Right lobe of liver (tissue), 4 donors: ENCODE data around the gene ATXN1.
"Not testable (repeated sequence)": the region's sequence is repeated elsewhere in the genome, so short reads cannot be mapped to it uniquely, and the experiment has no call there.

Source experiments
- POLR2A ChIP-seq: fragments of 450-650 bp; IDR thresholded peaks from one replicate; pipeline ENCODE4 v1.6.1; 2017; ENCODE audit warnings: antibody characterized with exemption, mild to moderate bottlenecking
- TF ChIP-seq, protein P1 (sequence below), 4 donors: fragments of 200-600 bp in 3 of 4; fragments of 450-650 bp in 1 of 4; IDR thresholded peaks; one replicate each; pipeline versions ENCODE4 v1.5.1 to v1.8.0; 2016 to 2022; ENCODE audit warnings: antibody characterized with exemption in 4 of 4, mild to moderate bottlenecking in 2 of 4
- donor health status: DM: no; HTN: no; CAD: no.
- donor health status: DM: no; HTN: no; CAD: no.
- donor health status: DM: no; HTN: yes; CAD: no.

DNA sequence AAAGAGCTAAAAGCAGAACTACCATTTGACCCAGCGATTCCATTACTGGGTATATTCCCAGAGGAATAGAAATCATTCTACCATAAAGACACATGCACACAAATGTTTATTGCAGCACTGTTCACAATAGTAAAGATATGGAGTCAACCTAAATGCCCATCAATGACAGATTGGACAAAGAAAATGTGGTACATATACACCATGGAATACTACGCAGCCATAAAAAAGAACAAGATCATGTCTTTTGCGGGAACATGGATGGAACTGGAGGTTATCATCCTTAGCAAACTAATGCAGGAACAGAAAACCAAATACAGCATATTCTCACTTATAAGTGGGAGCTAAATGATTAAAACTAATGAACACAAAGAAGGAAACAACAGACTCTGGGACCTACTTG is 23.7 kb upstream of the ATXN1 start:
- TF ChIP-seq, protein P1, sequence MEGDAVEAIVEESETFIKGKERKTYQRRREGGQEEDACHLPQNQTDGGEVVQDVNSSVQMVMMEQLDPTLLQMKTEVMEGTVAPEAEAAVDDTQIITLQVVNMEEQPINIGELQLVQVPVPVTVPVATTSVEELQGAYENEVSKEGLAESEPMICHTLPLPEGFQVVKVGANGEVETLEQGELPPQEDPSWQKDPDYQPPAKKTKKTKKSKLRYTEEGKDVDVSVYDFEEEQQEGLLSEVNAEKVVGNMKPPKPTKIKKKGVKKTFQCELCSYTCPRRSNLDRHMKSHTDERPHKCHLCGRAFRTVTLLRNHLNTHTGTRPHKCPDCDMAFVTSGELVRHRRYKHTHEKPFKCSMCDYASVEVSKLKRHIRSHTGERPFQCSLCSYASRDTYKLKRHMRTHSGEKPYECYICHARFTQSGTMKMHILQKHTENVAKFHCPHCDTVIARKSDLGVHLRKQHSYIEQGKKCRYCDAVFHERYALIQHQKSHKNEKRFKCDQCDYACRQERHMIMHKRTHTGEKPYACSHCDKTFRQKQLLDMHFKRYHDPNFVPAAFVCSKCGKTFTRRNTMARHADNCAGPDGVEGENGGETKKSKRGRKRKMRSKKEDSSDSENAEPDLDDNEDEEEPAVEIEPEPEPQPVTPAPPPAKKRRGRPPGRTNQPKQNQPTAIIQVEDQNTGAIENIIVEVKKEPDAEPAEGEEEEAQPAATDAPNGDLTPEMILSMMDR (IDR thresholded peaks at IDR 0.05), result not testable (repeated sequence)
- not testable (repeated sequence) for TF ChIP-seq POLR2A
